C4-2B (cell line): Measurements from ENCODE around the gene ACOXL.

Experiments
- H3K27ac ChIP-seq: fragments of 450-650 bp; 2 replicates; pipeline ENCODE4 v1.5.1; 2017
- CTCF ChIP-seq: fragments of 450-650 bp; conservative IDR thresholded peaks from 2 replicates; pipeline ENCODE4 v1.5.1; 2017; ENCODE audit warnings: mild to moderate bottlenecking
- ZFX ChIP-seq: fragments of 450-650 bp; IDR thresholded peaks from 2 replicates; pipeline ENCODE4 v1.6.1; 2017

The ACOXL gene

GRCh38 chr2:111053266-111053665, 320.9 kb downstream of the ACOXL start:
- H3K27ac ChIP-seq: no peak overlapping the region
- TF ChIP-seq CTCF (no peak), ZFX (no peak)

- TF ChIP-seq CTCF (no peak), ZFX (no peak)
- H3K27ac ChIP-seq: no peak overlapping the region
Observed at GRCh38 chr2:111053825-111054515, 321.6 kb downstream of the ACOXL start.

GRCh38 chr2:111054791-111055691, 322.7 kb downstream of the ACOXL start:
- TF ChIP-seq CTCF: no peak
- TF ChIP-seq ZFX: no peak
- H3K27ac ChIP-seq: no peak overlapping the region

GRCh38 chr2:111055735-111056134, 323.4 kb downstream of the ACOXL start:
- H3K27ac ChIP-seq: no peak overlapping the region
- TF ChIP-seq CTCF (no peak), ZFX (no peak)

- no peak for TF ChIP-seq CTCF
- no peak for TF ChIP-seq ZFX
- H3K27ac ChIP-seq: no peak overlapping the region
Observed at GRCh38 chr2:111057045-111057444, 324.7 kb downstream of the ACOXL start.

GRCh38 chr2:111057721-111058120, 325.3 kb downstream of the ACOXL start:
- no peak for TF ChIP-seq CTCF
- no peak for TF ChIP-seq ZFX
- no peak overlapping the region for H3K27ac ChIP-seq

- no peak overlapping the region for H3K27ac ChIP-seq
- TF ChIP-seq CTCF: no peak
- no peak for TF ChIP-seq ZFX
Observed at GRCh38 chr2:111058264-111058663, 325.9 kb downstream of the ACOXL start.
